GM15510 (cell line): ENCODE data around the gene UBXN7.

Experiments
- POLR2A ChIP-seq: IDR thresholded peaks from 3 replicates; pipeline ENCODE4 v1.6.1; 2011; ENCODE audit warnings: borderline replicate concordance; ENCODE audit not compliant: insufficient read length; ENCODE audit errors: extremely low read depth

UBXN7 gene

DNA sequence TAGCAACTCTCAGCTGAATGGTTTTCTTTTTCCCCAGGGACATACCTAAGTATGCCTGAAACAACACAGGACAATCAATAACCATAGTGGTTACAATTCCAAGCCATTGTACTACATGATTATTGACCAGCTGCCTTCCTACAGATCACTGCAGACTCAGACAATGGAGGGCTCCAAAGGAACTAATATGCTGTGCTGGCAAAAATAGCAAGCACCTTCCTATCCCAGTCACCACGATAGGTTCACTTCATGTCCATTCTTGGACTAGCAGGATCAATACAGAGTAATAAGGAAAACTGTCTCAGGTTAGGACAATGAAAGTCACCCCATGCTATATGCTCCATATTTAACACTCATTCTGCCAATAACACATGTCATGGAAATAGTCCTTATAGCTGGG, 76.6 kb downstream of the UBXN7 start:
- TF ChIP-seq POLR2A: no peak

DNA sequence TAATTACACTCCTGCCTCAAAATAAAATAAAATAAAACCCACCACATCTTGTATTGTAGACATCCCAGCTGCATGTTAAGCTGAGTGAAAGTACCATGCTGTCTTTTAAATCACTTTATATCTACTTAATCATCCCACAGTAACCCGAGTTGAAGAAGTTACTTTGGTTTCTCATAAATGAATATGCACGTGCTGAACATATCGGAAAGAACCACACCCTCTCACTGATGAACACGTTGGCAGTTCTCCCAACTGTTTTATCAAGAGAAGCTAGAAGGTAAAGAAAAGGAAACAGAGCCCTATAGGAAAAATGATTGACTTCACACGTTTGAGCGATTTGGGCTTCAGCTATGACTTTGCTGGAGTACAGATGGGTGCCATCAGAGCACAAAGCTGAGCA, 78.1 kb downstream of the UBXN7 start:
- no peak for TF ChIP-seq POLR2A

DNA sequence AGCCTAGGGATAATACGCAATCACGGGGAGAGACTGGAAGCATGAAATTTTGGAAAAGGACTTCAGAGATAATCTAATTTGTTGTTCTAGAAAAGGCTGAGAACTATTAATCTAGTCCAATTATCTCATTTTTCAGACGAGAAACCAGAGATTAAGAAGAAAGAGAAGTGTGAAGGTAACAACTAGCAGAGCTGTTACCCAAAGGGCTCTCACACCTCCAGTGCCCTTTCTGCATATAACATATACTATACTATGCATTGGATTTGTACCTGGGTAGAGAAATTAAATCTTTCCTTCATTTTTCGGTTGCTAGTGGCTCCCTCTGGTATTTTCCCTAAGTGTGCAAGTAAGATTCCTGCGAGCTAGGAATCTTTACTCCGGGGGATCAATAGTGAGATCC, 80.7 kb downstream of the UBXN7 start:
- no peak for TF ChIP-seq POLR2A

DNA sequence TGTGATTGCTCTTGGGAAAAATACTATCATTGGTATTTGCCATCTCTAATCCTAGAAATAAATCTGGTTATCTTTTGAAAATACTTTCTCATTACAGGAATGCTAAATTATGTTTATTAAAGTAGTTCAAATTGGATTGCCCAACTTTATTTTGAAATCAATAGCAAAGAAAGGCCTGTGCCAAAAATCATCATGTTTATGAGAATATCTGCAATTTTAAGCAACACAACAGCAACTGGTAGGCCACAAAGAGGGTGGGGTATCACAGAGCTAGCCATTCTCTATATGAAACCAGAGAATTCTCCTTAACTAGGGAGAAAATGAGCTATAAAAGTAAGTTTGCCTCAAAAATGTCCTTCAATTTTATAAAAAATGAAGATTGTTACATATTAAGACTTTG, 82.2 kb downstream of the UBXN7 start:
- no peak for TF ChIP-seq POLR2A

DNA sequence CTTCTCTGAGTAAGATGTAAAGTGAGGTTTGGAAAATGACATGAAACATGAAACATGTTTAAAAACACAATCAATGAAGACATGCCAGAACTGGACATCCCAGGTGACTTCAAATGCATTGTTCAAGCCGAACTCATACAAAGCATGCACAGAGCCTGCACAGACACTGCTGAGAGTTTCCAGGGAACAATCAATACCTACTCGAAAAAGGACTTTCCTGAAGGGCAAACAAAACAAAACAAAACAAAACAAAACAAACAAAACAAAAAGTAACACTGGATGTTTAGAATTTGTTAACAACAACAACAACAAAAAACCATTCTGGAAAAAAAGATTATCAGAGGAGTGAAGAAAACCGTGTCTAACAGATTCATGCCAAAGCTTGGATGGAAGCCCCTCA, 83.5 kb downstream of the UBXN7 start:
- no peak for TF ChIP-seq POLR2A

DNA sequence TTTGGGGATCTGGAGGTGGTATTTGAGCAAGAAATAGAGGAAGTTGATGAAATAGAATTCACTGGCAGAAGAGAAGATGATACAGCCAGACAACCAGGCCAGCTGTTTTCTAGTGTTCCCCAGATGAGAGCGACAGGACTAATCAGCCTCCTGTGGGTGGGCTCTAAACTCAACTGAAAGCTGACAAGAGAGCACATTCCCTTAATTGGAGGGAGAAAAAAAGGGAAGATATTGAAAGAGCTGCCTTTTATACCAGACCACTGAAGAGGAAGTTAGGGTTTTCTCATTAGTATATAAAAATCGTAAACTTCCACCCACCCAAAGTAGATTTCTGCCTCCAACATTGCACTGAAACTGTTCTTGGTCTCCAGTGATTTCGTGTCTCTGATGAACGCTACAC, 87.6 kb downstream of the UBXN7 start:
- no peak for TF ChIP-seq POLR2A

- no peak for TF ChIP-seq POLR2A
Measured at GRCh38 chr3:196341137-196341536, 91.1 kb downstream of the UBXN7 start.

DNA sequence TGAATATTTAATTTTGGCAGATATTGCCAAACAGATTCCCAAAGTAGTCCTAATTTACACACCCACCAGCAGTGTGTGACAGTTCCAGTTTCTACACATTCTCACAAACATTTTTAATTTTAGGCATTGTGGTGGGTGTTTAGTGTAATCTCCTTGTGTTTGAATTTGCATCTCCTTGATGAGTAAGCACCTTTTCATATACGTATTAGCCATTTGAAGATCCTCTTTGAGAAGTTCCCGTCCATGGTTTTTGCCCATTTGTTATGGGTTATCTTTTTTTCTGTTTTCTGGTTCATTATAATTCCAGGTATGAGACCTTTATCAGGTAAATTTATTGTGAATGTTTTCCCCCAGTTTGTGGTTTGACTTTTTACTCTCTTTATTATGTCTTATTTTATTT, 91.8 kb downstream of the UBXN7 start:
- no peak for TF ChIP-seq POLR2A

DNA sequence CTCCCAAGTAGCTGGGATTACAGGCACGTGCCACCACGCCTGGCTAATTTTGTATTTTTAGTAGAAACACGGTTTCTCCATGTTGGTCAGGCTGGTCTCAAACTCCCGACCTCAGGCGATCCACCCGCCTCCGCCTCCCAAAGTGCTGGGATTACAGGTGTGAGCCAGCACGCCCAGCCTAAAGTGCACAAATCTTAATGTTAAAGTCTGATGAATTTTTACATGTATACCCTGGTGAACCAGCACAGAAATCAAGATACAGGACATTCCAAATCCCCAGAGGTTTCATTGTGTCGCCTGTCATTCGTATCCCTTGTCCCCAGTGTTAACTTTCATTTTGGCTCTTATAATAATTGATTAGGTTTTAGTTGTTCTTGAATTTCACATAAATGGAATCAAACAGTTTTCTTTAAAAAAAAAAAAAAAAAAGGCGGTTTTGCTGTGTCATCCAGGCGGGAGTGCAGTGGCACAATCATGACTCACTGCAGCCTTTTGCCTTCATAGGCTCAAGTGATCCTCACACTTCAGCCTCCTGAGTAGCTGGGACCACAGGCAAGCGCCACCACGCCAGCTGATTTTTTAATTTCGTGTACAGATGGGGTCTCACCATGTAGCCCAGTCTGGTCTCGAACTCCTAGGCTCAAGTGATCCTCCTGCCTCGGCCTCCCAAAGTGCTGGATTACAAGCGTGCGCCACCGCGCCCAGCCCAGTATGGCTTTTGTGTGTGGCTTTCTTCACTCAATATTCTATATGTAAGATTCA, 92.6 kb downstream of the UBXN7 start:
- no peak for TF ChIP-seq POLR2A

DNA sequence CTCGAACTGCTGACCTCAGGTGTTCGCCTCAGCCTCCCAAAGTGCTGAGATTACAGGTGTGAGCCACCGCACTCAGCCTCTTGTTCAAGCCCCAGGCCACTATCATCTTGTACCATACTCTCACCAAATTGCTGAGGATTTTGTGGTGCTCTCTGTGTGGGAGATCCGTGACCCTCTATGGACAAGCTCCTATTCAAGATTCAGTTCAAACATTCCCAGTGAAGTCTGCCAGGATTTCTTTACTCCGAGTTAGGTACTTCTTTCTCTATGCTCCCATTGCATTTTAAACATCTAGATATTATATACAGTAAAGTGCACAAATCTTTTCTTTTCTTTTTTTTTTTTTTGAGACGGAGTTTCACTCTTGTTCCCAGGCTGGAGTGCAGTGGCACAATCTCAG, 93.2 kb downstream of the UBXN7 start:
- no peak for TF ChIP-seq POLR2A

GRCh38 chr3:196336319-196337145, 95.7 kb downstream of the UBXN7 start:
- TF ChIP-seq POLR2A: no peak

GRCh38 chr3:196335503-196335948, 96.7 kb downstream of the UBXN7 start:
- no peak for TF ChIP-seq POLR2A

GRCh38 chr3:196334982-196335381, 97.2 kb downstream of the UBXN7 start:
- no peak for TF ChIP-seq POLR2A

- TF ChIP-seq POLR2A: no peak
Measured at GRCh38 chr3:196332168-196332567, 100.1 kb downstream of the UBXN7 start.

DNA sequence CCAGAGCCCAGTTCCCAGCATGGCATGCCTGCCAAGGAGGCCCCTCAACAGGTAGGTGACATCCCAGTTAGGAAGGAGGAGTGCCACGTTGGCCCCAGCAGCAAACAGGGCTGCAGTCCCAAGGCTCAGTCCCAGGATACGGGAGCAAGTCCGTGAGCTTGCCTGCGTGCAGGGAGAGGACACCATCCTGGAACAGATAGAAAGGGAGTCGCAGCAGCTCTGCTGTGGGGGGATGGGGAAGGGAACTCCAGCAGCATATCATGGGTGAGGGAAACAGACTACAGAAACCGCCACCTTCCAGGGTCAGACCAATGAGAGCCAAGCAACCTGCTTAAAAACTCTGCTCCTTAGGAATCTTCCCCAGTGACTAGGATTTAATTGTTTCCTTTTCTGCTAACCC, 104.8 kb downstream of the UBXN7 start:
- TF ChIP-seq POLR2A: no peak

DNA sequence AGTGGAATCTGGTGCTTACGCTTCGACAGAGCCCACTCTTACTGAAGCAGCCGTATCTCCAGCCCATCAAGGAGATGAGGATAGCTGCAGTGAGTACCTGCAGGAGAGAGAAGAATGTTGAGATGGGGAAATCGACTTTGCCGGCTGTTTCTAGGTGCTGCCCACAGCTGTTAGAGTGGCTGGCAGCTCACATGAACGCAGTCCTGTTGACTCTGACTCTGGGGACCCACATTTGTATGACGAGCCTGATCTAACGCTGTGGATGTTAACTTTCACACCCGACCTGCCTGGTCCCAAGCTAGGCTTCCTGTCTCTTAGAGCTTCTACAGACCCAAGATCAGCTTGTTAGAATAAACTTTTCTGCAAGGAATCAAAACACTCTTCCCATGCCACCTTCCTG, 105.3 kb downstream of the UBXN7 start:
- TF ChIP-seq POLR2A: no peak
